ENCODE measurements around the gene TRIM36. TPM values are rescaled to one million over a fixed set of nuclear protein-coding genes. Genes with fewer than 3 reads are reported as not detected.

Gene TRIM36
- total and polyA plus RNA-seq, 2 donors from 2014 or later: 0.39 to 1.8 TPM

- TF ChIP-seq CTCF (IDR thresholded peaks at IDR 0.05; ENCODE audit: borderline replicate concordance, extremely low read depth, insufficient read depth): no peak
- no peaks in the 10 kb centered on the region for H3K27me3 ChIP-seq (ENCODE audit: control insufficient read depth, insufficient read depth, low read length)
- H3K27ac ChIP-seq (ENCODE audit: low read depth in 2 of 2, low read length in 2 of 2): no peak overlapping the region
- intact Hi-C loops (cut with DNase I): no loop called here
- DNase-seq (no peak), FAIRE-seq (no peak)
- no peaks in the 10 kb centered on the region for H3K4me1 ChIP-seq (ENCODE audit: control insufficient read depth in 2 of 3, insufficient read depth in 2 of 3, low read depth in 1 of 3, low read length in 3 of 3)
- no peak overlapping the region for H3K9ac ChIP-seq (ENCODE audit: low read length in 3 of 3)
- no peak overlapping the region for H3K4me3 ChIP-seq (ENCODE audit: low read length in 3 of 3)
- no peaks in the 10 kb centered on the region for H3K9me3 ChIP-seq (ENCODE audit: control insufficient read depth in 2 of 3, insufficient read depth in 1 of 3, low read length in 3 of 3)
- H3K36me3 ChIP-seq (ENCODE audit: control insufficient read depth in 2 of 3, insufficient read depth in 3 of 3, low read length in 3 of 3): no peaks in the 10 kb centered on the region
These were observed 33.2 kb upstream of the TRIM36 start for GRCh38 chr5:115202952-115203351.

- intact Hi-C loops (cut with DNase I): no loop called here
- no peak for FAIRE-seq
- no peaks in the 10 kb centered on the region for H3K4me1 ChIP-seq (ENCODE audit: control insufficient read depth in 2 of 3, insufficient read depth in 2 of 3, low read depth in 1 of 3, low read length in 3 of 3)
- no peak overlapping the region for H3K4me3 ChIP-seq (ENCODE audit: low read length in 3 of 3)
- H3K9me3 ChIP-seq (ENCODE audit: control insufficient read depth in 2 of 3, insufficient read depth in 1 of 3, low read length in 3 of 3): no peaks in the 10 kb centered on the region
- no peak overlapping the region for H3K27ac ChIP-seq (ENCODE audit: low read depth in 2 of 2, low read length in 2 of 2)
- H3K36me3 ChIP-seq (ENCODE audit: control insufficient read depth in 2 of 3, insufficient read depth in 3 of 3, low read length in 3 of 3): no peaks in the 10 kb centered on the region
- no peaks in the 10 kb centered on the region for H3K27me3 ChIP-seq (ENCODE audit: control insufficient read depth, insufficient read depth, low read length)
- no peak overlapping the region for H3K9ac ChIP-seq (ENCODE audit: low read length in 3 of 3)
- no peak for TF ChIP-seq CTCF (IDR thresholded peaks at IDR 0.05; ENCODE audit: borderline replicate concordance, extremely low read depth, insufficient read depth)
- no peak for DNase-seq
These were observed 26.5 kb upstream of the TRIM36 start for GRCh38 chr5:115196161-115196560.

- no peaks in the 10 kb centered on the region for H3K9me3 ChIP-seq (ENCODE audit: control insufficient read depth in 2 of 3, insufficient read depth in 1 of 3, low read length in 3 of 3)
- H3K4me3 ChIP-seq (ENCODE audit: low read length in 3 of 3): no peak overlapping the region
- no peak for FAIRE-seq
- no peak for TF ChIP-seq CTCF (IDR thresholded peaks at IDR 0.05; ENCODE audit: borderline replicate concordance, extremely low read depth, insufficient read depth)
- H3K9ac ChIP-seq (ENCODE audit: low read length in 3 of 3): no peak overlapping the region
- intact Hi-C loops (cut with DNase I): no loop called here
- H3K36me3 ChIP-seq (ENCODE audit: control insufficient read depth in 2 of 3, insufficient read depth in 3 of 3, low read length in 3 of 3): no peaks in the 10 kb centered on the region
- no peaks in the 10 kb centered on the region for H3K27me3 ChIP-seq (ENCODE audit: control insufficient read depth, insufficient read depth, low read length)
- H3K27ac ChIP-seq (ENCODE audit: low read depth in 2 of 2, low read length in 2 of 2): no peak overlapping the region
- no peaks in the 10 kb centered on the region for H3K4me1 ChIP-seq (ENCODE audit: control insufficient read depth in 2 of 3, insufficient read depth in 2 of 3, low read depth in 1 of 3, low read length in 3 of 3)
- DNase-seq: no peak
These were observed 25.0 kb upstream of the TRIM36 start for GRCh38 chr5:115194676-115195075.

- DNase-seq (no peak), FAIRE-seq (no peak)
- no peaks in the 10 kb centered on the region for H3K9me3 ChIP-seq (ENCODE audit: control insufficient read depth in 2 of 3, insufficient read depth in 1 of 3, low read length in 3 of 3)
- no peak overlapping the region for H3K27ac ChIP-seq (ENCODE audit: low read depth in 2 of 2, low read length in 2 of 2)
- no peak overlapping the region for H3K4me3 ChIP-seq (ENCODE audit: low read length in 3 of 3)
- H3K9ac ChIP-seq (ENCODE audit: low read length in 3 of 3): no peak overlapping the region
- TF ChIP-seq CTCF (IDR thresholded peaks at IDR 0.05; ENCODE audit: borderline replicate concordance, extremely low read depth, insufficient read depth): no peak
- H3K27me3 ChIP-seq (ENCODE audit: control insufficient read depth, insufficient read depth, low read length): no peaks in the 10 kb centered on the region
- no peaks in the 10 kb centered on the region for H3K4me1 ChIP-seq (ENCODE audit: control insufficient read depth in 2 of 3, insufficient read depth in 2 of 3, low read depth in 1 of 3, low read length in 3 of 3)
- intact Hi-C loops (cut with DNase I): no loop called here
- no peaks in the 10 kb centered on the region for H3K36me3 ChIP-seq (ENCODE audit: control insufficient read depth in 2 of 3, insufficient read depth in 3 of 3, low read length in 3 of 3)
These were observed 23.6 kb upstream of the TRIM36 start for GRCh38 chr5:115193295-115193694.

Measured in kidney (tissue), 14 donors.